ENCODE results near the gene RAD51B.

Gene RAD51B

DNA sequence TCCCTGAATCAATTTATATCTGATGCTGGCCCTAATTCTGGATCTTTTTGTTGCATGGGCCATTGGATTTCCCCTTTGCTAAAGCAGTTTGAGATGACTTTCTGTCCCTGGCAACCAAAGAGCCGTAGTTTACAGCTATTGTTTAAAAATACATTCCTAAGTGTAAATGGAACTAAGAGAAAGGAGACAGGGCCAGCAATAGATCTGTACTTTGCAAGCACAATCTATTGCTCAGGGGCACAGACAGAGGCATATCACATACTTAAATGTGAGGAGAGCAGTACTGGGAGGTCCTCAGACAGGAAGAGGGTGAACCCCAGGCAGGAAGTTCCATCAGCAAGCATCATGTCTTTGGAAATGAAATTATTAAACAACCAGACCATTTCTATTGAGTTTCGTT, 846.7 kb downstream of the RAD51B start:
- no peak for FAIRE-seq
- TF ChIP-seq SPI1 (IDR thresholded peaks at IDR 0.05; ENCODE audit: low read depth, low read length) (0 out of 2 replicates have a peak, but pooled peaks have one; percentile 0), PAX5 (IDR thresholded peaks at IDR 0.05; ENCODE audit: insufficient read depth, low read length, severe bottlenecking) (no peak)

DNA sequence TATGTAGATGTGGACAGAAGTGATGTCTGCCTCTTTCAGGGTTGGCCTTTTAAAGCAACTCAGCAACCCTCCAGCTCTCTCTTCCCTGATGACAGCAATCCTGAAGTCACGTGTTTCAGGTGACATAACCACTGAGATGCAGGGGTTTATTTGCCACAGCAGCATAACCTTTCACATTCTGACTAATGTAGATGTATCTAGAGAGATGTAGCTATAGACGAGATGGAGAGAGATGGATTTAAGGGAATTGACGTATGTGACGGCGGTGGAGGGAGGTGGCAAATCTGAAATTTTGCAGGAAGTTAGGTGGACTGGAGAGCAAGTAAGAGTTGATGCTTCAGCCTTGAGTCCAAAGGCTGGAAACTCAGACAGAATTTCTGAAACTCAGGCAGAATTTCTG, 847.3 kb downstream of the RAD51B start:
- FAIRE-seq, result no peak
- no peak for TF ChIP-seq SPI1 (IDR thresholded peaks at IDR 0.05; ENCODE audit: low read depth, low read length)
- no peak for DNase-seq (ENCODE audit: insufficient read length, low spot score)

More for the DNA sequence above, 846.7 kb downstream of the RAD51B start:
- no peak for DNase-seq (ENCODE audit: insufficient read length, low spot score)

DNA sequence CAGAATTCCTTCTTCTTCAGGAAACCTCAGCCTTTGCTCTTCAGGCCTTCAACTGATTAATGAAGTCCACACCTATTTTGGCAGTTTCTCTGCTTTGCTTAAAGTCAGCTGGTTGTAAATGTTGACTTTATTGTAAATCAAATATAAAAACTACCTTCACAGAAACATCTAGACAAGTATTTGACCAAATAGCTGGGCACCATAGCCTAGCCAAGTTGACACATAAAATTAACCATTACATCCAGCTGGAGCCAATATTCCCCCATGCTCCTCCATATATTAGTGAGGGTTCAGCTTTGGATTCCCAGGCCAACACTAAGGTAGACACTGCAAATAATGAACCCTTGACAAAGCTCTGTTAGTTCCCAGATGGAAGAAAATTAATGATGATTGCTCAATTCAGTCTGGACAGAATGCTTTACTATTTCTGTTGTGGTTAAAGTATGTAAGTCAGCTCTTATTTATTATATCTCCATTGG, 847.8 kb downstream of the RAD51B start:
- no peak for TF ChIP-seq TAF1 (IDR thresholded peaks at IDR 0.05; ENCODE audit: low read depth, low read length)
- no peak for TF ChIP-seq POLR2A (IDR thresholded peaks at IDR 0.05; ENCODE audit: low read depth, low read length)
- no peak for TF ChIP-seq PAX5 (IDR thresholded peaks at IDR 0.05; ENCODE audit: insufficient read depth, low read length, severe bottlenecking)
- no peak for TF ChIP-seq SPI1 (IDR thresholded peaks at IDR 0.05; ENCODE audit: low read depth, low read length)
- TF ChIP-seq POU2F2 (IDR thresholded peaks at IDR 0.05; ENCODE audit: low read depth, low read length), result no peak
- no peak for TF ChIP-seq POLR2AphosphoS5 (IDR thresholded peaks at IDR 0.05; ENCODE audit: low read depth, low read length)
- no peak for FAIRE-seq
- no peak for DNase-seq (ENCODE audit: insufficient read length, low spot score)

DNA sequence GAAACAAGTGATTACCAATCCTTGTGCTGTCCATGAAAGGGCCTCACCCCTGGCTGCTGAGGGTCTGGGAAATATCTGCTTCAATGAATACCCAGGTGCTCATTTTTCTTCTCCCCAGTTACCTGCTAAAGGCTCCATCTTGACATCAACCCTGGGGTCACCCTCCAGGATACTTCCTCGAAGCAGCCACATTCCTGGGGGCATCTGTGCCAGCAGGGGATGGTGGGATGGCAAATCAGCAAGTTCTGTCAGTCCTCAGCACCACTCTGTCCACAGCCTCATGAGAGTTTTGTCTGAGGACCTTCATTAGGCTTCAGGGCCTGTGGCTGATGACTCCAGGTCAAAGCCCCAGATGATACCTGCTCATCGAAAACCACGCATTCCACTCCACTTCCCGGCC, 848.4 kb downstream of the RAD51B start:
- no peak for DNase-seq (ENCODE audit: insufficient read length, low spot score)
- FAIRE-seq, result no peak
- no peak for TF ChIP-seq POLR2AphosphoS5 (IDR thresholded peaks at IDR 0.05; ENCODE audit: low read depth, low read length)
- no peak for TF ChIP-seq TAF1 (IDR thresholded peaks at IDR 0.05; ENCODE audit: low read depth, low read length)
- TF ChIP-seq SPI1 (IDR thresholded peaks at IDR 0.05; ENCODE audit: low read depth, low read length), result no peak
- no peak for TF ChIP-seq POLR2A (IDR thresholded peaks at IDR 0.05; ENCODE audit: low read depth, low read length)
- no peak for TF ChIP-seq POU2F2 (IDR thresholded peaks at IDR 0.05; ENCODE audit: low read depth, low read length)
- no peak for TF ChIP-seq PAX5 (IDR thresholded peaks at IDR 0.05; ENCODE audit: insufficient read depth, low read length, severe bottlenecking)

DNA sequence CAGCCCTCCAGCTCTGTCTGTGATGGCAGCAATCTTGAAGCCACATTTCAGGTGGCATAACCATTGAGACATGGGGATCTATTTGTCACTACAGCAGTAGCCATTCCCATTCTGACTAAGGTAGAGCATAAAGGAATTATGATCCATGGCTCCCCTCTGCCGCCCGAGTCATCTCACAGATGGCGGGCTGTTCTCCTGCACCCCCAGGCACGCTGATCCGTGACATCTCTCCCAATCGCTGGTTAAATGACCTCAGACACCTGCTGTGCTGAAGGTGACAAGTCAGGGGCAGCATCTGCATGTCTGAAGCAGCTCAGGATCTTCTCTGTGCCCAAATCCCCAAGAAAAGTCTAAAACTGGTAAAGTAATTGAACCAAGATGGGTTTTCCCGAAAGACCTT, 849.0 kb downstream of the RAD51B start:
- no peak for DNase-seq (ENCODE audit: insufficient read length, low spot score)
- no peak for FAIRE-seq
- TF ChIP-seq SPI1 (IDR thresholded peaks at IDR 0.05; ENCODE audit: low read depth, low read length) (no peak), PAX5 (IDR thresholded peaks at IDR 0.05; ENCODE audit: insufficient read depth, low read length, severe bottlenecking) (no peak), POLR2A (IDR thresholded peaks at IDR 0.05; ENCODE audit: low read depth, low read length) (no peak), POLR2AphosphoS5 (IDR thresholded peaks at IDR 0.05; ENCODE audit: low read depth, low read length) (no peak), POU2F2 (IDR thresholded peaks at IDR 0.05; ENCODE audit: low read depth, low read length) (no peak), TAF1 (IDR thresholded peaks at IDR 0.05; ENCODE audit: low read depth, low read length) (no peak)

DNA sequence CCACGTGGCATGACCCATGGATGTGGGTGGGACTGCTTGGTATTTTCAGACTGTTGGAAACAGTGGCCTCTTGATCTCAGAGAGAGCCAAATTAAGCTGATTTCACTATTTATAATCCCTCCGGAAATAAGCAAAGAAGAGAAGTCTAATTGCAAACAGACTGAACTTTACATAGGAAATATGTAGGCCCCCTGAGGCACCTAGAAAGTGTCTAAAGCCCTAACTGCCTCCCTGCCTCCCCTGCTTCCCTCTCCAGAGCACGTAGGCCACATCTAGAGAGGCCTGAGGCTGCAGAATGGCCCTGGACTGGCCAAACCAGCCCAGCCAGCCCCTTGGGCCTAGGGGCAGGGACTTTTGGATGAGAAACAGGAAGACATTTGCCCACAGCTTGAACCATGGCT, 849.5 kb downstream of the RAD51B start:
- no peak for TF ChIP-seq SPI1 (IDR thresholded peaks at IDR 0.05; ENCODE audit: low read depth, low read length)
- no peak for TF ChIP-seq POLR2A (IDR thresholded peaks at IDR 0.05; ENCODE audit: low read depth, low read length)
- TF ChIP-seq POLR2AphosphoS5 (IDR thresholded peaks at IDR 0.05; ENCODE audit: low read depth, low read length), result no peak
- TF ChIP-seq PAX5 (IDR thresholded peaks at IDR 0.05; ENCODE audit: insufficient read depth, low read length, severe bottlenecking), result no peak
- TF ChIP-seq TAF1 (IDR thresholded peaks at IDR 0.05; ENCODE audit: low read depth, low read length), result no peak
- TF ChIP-seq POU2F2 (IDR thresholded peaks at IDR 0.05; ENCODE audit: low read depth, low read length), result no peak
- DNase-seq (ENCODE audit: insufficient read length, low spot score) (no peak), FAIRE-seq (no peak)

DNA sequence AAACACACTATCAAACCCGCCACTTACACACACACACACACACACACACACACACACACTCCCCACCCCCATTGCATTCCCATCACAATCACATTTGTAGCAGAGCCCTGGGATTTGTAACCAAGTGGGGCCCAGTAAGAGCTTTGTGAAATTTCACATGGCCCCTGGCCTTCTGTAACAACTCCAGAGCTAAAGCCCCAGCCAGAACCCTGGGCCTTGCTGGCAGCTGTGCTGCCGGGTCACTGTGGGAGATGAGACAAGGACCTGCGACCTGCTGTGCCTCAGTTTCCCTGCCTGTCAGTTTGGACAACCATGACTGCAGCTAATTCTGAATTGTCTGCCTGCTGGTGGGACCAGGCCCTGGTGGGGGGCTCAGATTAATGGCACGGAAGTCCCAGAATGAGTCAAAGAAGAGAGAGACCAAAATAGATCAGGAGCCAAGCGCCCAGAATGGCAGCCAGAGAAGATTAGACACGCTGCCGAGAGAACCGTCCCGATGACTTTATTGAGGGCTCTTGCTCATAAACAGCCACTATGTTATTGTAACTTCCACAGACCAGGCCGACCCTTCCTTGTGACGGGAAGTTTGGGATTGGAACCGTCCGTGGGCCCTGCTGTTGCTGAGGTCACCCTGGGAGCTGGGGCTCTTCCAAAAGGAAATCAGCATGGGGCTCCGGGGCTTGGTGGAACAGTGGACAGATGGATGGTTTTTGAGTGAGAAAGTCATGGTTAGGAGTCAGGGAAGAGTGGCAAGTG, 850.2 kb downstream of the RAD51B start:
- no peak for FAIRE-seq
- no peak for DNase-seq (ENCODE audit: insufficient read length, low spot score)
- TF ChIP-seq TAF1 (IDR thresholded peaks at IDR 0.05; ENCODE audit: low read depth, low read length) (no peak), SPI1 (IDR thresholded peaks at IDR 0.05; ENCODE audit: low read depth, low read length) (no peak), PAX5 (IDR thresholded peaks at IDR 0.05; ENCODE audit: insufficient read depth, low read length, severe bottlenecking) (no peak), POLR2A (IDR thresholded peaks at IDR 0.05; ENCODE audit: low read depth, low read length) (no peak), POU2F2 (IDR thresholded peaks at IDR 0.05; ENCODE audit: low read depth, low read length) (no peak), POLR2AphosphoS5 (IDR thresholded peaks at IDR 0.05; ENCODE audit: low read depth, low read length) (no peak)

DNA sequence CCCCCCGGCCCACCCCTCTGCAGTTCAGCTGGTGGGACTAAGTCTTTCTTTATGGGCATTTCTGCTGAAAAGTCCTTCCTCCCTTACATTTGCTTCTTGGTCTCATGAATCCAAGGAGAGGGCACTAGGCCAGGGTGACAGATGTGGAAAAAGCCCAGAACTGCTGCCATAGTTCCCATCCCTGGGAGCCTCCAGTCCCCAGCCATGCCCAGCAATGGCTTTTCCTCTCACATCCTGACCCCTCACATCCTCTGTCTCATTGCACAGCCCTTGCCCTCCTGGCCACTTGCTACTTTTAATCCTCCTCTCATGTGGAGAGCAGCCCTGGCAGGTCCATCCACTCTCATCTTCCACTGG, 850.8 kb downstream of the RAD51B start:
- FAIRE-seq (no peak), DNase-seq (ENCODE audit: insufficient read length, low spot score) (no peak)
- TF ChIP-seq PAX5 (IDR thresholded peaks at IDR 0.05; ENCODE audit: insufficient read depth, low read length, severe bottlenecking), result no peak
- TF ChIP-seq POLR2A (IDR thresholded peaks at IDR 0.05; ENCODE audit: low read depth, low read length), result no peak
- no peak for TF ChIP-seq POLR2AphosphoS5 (IDR thresholded peaks at IDR 0.05; ENCODE audit: low read depth, low read length)
- TF ChIP-seq TAF1 (IDR thresholded peaks at IDR 0.05; ENCODE audit: low read depth, low read length), result no peak
- no peak for TF ChIP-seq SPI1 (IDR thresholded peaks at IDR 0.05; ENCODE audit: low read depth, low read length)
- no peak for TF ChIP-seq POU2F2 (IDR thresholded peaks at IDR 0.05; ENCODE audit: low read depth, low read length)

DNA sequence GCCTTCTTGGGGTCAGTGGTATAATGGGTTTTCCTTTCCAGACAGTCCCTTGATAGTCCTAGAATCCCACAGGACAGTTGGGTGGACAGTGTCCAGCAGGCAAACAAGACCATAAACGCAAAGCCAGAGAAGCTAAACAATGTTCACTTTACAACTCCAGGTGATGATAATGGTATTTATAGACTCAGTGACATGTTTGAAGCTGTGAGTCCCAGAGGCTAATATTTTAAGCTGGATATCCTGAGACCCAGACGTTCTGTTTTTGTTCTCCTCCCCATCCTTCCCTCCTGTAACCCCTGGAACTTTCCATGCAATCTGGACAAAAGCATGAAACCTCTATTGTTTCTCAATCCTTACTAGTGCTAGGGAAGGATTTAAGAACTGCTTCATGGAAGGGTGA, 852.3 kb downstream of the RAD51B start:
- TF ChIP-seq SPI1 (IDR thresholded peaks at IDR 0.05; ENCODE audit: low read depth, low read length) (no peak), PAX5 (IDR thresholded peaks at IDR 0.05; ENCODE audit: insufficient read depth, low read length, severe bottlenecking) (no peak), TAF1 (IDR thresholded peaks at IDR 0.05; ENCODE audit: low read depth, low read length) (no peak), POLR2A (IDR thresholded peaks at IDR 0.05; ENCODE audit: low read depth, low read length) (no peak), POLR2AphosphoS5 (IDR thresholded peaks at IDR 0.05; ENCODE audit: low read depth, low read length) (no peak), POU2F2 (IDR thresholded peaks at IDR 0.05; ENCODE audit: low read depth, low read length) (no peak)
- FAIRE-seq, result no peak

DNA sequence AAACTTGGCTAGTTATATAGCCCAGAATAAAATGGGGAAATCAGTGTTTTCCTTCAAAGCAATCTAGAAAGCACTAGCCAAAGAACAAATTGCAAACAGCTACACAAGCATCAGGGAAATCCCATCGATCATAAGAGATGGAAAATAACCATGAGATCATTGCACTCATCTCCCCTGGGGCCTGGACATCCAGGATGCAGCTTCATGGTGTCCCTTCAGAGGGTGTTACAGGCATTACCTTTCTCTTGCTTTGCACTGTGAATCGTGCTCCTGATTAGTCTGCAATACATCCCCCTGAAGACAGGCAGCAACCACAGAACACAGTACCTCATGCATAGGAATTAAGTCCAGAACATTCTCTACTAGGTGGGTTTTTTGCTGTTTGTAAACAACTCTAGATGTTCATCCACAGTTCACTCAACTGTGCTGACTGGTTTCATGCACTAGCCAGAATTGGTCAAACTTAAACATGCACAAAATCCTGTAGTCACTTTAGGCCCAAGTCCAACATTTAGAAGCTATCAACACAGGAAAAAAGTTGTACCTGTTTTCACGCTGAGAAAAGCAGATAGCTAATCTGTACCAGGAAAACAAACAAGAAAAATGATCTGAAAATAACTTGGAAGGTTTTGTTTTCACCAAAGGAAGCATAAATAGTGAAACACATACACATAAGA, 853.2 kb downstream of the RAD51B start:
- FAIRE-seq (peak; percentile 59), DNase-seq (ENCODE audit: insufficient read length, low spot score) (no peak)
- TF ChIP-seq PAX5 (IDR thresholded peaks at IDR 0.05; ENCODE audit: insufficient read depth, low read length, severe bottlenecking) (no peak), POLR2AphosphoS5 (IDR thresholded peaks at IDR 0.05; ENCODE audit: low read depth, low read length) (no peak), POU2F2 (IDR thresholded peaks at IDR 0.05; ENCODE audit: low read depth, low read length) (no peak), POLR2A (IDR thresholded peaks at IDR 0.05; ENCODE audit: low read depth, low read length) (no peak)

More for the DNA sequence above, 852.3 kb downstream of the RAD51B start:
- no peak for DNase-seq (ENCODE audit: insufficient read length, low spot score)

All from GM12891 (cell line).